Choroid plexus epithelial cell (primary cell): ENCODE measurements around the gene NPAS2.
A peak's percentile ranks its signal among the peaks of the same experiment; 100 is the strongest.

Experiments
- DNase-seq: peaks from one replicate; pipeline ENCODE4 v3.0.0-alpha.2; 2010; ENCODE audit warnings: low read depth
- H3K4me3 ChIP-seq: 2 replicates; pipeline ENCODE4 v1.5.1; 2011; ENCODE audit warnings: low read depth, mild to moderate bottlenecking, control low read depth, low read length, moderate library complexity
- TF ChIP-seq, protein P1 (sequence below): conservative IDR thresholded peaks from 2 replicates; pipeline ENCODE4 v1.5.1; 2011; ENCODE audit warnings: low read depth, mild to moderate bottlenecking, control low read depth, inconsistent platforms, low read length, moderate library complexity

NPAS2 gene, protein sequence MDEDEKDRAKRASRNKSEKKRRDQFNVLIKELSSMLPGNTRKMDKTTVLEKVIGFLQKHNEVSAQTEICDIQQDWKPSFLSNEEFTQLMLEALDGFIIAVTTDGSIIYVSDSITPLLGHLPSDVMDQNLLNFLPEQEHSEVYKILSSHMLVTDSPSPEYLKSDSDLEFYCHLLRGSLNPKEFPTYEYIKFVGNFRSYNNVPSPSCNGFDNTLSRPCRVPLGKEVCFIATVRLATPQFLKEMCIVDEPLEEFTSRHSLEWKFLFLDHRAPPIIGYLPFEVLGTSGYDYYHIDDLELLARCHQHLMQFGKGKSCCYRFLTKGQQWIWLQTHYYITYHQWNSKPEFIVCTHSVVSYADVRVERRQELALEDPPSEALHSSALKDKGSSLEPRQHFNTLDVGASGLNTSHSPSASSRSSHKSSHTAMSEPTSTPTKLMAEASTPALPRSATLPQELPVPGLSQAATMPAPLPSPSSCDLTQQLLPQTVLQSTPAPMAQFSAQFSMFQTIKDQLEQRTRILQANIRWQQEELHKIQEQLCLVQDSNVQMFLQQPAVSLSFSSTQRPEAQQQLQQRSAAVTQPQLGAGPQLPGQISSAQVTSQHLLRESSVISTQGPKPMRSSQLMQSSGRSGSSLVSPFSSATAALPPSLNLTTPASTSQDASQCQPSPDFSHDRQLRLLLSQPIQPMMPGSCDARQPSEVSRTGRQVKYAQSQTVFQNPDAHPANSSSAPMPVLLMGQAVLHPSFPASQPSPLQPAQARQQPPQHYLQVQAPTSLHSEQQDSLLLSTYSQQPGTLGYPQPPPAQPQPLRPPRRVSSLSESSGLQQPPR

DNA sequence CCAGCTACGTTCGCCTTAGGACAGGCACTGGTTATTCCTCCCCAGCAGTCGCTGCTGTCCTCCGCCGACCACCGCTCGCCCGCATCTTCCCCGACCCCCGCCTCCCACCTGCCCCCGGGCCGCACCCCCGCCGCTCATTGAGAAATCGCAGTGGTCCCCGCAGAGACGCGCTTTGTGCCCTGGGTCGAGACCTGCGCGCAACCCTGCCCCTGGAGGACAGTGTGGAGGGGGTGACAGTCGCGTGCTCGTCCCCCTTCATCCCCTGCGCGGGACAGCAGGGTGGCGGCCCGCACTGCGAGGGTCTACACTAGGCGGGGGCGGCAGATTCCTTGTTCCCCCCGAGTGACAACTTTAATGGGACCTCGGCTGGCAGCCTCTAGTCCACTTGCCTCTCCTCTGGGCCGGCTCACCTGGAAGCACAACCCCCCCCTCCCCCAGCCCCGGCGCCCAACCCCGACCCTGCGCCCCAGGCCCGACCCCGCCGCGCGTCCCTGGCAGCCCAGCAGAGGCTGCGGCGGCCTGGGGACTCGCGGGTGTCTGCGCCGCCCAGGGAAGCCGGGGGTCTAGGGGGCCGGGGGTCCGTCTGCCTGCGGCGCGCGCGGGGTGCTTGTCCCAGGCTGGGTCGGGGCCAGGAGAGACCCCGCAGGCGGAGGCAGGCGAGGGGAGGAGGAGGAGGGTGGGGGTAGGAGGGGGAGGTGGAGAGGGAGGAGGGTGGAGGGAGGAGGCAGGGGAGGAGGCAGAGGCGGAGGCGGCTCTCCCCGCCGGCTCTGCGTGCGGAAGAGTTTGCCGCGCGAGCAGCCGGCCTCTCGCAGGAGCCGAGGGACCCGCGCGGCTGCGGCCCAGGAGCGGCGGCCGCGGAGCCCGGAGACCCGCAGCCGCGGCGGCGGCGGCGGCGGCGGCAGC is at the start of gene NPAS2:
Gene NPAS2, plus strand, starts transcription at position 770 of the 903 bp plus-strand sequence. CDS start 84,616 bp downstream, outside the sequence.
- H3K4me3 ChIP-seq = peak within 1 kb of the TSS; percentile 77
- DNase-seq = peak; percentile 68

DNA sequence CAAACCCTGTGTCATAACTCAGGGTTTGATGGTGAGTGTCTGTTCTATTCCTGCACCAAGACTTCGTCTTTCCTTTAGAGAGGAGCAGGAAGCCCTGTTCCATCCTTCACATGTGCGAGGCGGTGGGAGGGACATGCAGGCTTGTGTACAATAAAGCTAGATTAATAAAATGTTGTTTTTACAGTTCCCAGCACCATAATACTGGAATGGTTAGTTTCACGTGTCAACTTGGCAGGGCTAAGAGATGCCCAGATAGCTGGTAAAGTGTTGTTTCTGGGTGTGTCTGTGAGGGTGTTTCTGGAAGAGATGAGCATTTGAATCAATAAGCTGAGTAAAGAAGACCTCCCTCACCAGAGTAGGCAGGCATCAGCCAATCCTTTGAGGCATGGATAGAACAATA is 48.8 kb upstream of the NPAS2 start:
- DNase-seq = no peak

More for the DNA sequence above, at the start of gene NPAS2:
- TF ChIP-seq, protein P1, sequence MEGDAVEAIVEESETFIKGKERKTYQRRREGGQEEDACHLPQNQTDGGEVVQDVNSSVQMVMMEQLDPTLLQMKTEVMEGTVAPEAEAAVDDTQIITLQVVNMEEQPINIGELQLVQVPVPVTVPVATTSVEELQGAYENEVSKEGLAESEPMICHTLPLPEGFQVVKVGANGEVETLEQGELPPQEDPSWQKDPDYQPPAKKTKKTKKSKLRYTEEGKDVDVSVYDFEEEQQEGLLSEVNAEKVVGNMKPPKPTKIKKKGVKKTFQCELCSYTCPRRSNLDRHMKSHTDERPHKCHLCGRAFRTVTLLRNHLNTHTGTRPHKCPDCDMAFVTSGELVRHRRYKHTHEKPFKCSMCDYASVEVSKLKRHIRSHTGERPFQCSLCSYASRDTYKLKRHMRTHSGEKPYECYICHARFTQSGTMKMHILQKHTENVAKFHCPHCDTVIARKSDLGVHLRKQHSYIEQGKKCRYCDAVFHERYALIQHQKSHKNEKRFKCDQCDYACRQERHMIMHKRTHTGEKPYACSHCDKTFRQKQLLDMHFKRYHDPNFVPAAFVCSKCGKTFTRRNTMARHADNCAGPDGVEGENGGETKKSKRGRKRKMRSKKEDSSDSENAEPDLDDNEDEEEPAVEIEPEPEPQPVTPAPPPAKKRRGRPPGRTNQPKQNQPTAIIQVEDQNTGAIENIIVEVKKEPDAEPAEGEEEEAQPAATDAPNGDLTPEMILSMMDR = no peak

DNA sequence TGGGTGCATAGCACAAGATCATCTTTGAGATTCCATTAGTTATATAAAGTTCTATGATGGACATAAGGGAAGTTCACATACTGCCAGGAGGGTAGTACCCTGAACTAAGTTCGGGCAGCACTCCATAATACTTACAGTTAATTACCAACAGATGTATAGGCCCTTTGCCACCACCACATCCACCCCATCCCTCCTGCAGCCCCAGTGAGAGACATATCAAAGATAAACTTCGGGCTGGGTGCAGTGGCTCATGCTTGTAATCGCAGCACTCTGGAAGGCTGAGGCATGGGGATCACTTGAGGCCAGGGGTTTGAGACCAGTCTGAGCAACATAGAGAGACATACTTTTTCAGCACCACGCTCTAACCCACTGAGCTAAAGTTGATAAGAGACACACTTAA is 46.4 kb upstream of the NPAS2 start:
- TF ChIP-seq, protein P1 = no peak
- H3K4me3 ChIP-seq = no peak overlapping the region
- no peak for DNase-seq

More for the DNA sequence above, 48.8 kb upstream of the NPAS2 start:
- H3K4me3 ChIP-seq = no peak overlapping the region
- TF ChIP-seq, protein P1 = no peak

DNA sequence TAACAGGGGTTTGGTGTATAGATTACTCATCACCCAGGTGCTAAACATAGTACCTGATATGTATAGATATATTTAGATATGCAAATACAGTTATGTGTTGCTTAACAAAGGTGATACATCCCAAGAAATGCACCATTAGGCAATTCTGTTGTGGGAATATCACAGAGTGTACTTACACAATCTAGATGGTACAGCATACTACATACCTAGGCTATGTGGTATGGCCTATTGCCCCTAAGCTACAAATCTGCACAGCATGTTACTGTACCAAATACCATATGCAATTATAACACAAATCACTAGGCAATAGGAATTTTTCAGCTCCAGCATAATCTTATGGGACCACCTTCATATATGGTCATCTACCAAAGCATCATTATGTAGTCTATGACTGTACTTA is 43.5 kb upstream of the NPAS2 start:
- peak; percentile 38 for DNase-seq
- TF ChIP-seq, protein P1 = no peak
- H3K4me3 ChIP-seq = no peak overlapping the region

DNA sequence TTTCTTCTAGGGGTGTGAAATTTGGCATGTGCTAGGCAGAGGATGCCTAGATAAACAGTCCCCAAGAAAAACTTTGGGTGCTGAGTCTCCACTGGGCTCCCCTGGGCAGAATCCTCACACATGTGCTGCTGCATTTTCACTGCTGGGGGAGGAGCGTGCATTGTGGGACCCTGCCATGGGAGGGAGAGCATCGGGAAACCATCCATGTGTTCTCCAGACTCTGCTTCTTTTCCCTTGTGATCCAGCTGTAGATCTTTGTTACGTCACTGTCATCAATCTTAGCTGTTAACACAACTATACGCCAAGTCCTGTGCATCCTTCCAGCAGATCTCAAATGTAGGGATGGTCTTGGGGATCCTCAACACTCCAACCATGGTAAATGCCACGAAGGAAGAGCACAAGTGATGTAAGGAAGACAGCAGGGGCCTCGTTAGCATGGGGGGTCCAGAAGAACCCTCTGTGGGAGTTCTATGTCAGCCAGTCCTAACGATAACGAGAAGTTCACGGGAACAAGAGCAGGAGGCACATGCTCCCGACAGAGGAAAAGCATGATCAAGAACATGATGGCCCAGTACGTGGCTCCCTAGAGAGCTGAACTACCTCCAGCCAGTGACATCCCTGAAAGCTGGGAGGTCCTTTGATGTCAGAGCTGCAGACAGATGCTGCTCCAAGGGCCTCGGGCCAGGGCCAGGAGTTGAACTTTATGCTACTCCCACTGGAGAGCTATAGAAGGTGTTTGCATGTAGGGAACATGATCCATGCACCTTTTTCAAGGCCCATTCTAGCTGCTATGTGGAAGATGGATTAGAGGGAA is 41.1 kb upstream of the NPAS2 start:
- TF ChIP-seq, protein P1 = no peak
- no peak overlapping the region for H3K4me3 ChIP-seq
- DNase-seq = no peak

DNA sequence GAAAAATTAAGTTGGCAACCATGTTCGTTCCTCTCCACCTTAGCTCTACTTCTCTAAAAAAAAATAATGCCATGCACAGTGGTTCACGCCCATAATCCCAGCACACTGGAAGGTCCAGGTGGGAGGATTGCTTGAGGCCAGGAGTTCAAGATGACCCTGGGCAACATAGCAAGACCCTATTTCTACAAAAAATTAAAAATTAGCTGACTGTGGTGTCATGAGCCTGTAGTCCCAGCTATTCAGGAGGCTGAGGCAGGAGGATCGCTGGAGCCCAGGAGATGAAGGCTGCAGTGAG is 40.1 kb upstream of the NPAS2 start:
- TF ChIP-seq, protein P1 = no peak
- no peak for DNase-seq
- H3K4me3 ChIP-seq = no peak overlapping the region
